Tibial nerve (tissue), 3 donors: ENCODE data around the gene TMEM239.

Source experiments
- POLR2A ChIP-seq, 2 donors: fragments of 450-650 bp; IDR thresholded peaks; one replicate each; pipeline ENCODE4 v1.6.1; 2017; ENCODE audit warnings: antibody characterized with exemption in 2 of 2, mild to moderate bottlenecking in 2 of 2, moderate library complexity in 2 of 2
- TF ChIP-seq, protein P1 (sequence below), 5 experiments: fragments of 200-600 bp in 3 of 5; fragments of 450-650 bp in 2 of 5; sonication (generic) in 3 of 5; IDR thresholded peaks; one replicate each; pipeline ENCODE4 v1.5.1; 2016 to 2019; ENCODE audit warnings: antibody characterized with exemption in 5 of 5, mild to moderate bottlenecking in 3 of 5, moderate library complexity in 2 of 5

GRCh38 chr20:2865630-2866029, 49.5 kb downstream of the TMEM239 start:
- TF ChIP-seq, protein P1, sequence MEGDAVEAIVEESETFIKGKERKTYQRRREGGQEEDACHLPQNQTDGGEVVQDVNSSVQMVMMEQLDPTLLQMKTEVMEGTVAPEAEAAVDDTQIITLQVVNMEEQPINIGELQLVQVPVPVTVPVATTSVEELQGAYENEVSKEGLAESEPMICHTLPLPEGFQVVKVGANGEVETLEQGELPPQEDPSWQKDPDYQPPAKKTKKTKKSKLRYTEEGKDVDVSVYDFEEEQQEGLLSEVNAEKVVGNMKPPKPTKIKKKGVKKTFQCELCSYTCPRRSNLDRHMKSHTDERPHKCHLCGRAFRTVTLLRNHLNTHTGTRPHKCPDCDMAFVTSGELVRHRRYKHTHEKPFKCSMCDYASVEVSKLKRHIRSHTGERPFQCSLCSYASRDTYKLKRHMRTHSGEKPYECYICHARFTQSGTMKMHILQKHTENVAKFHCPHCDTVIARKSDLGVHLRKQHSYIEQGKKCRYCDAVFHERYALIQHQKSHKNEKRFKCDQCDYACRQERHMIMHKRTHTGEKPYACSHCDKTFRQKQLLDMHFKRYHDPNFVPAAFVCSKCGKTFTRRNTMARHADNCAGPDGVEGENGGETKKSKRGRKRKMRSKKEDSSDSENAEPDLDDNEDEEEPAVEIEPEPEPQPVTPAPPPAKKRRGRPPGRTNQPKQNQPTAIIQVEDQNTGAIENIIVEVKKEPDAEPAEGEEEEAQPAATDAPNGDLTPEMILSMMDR (IDR thresholded peaks at IDR 0.05), result no peak
- no peak for TF ChIP-seq POLR2A (IDR thresholded peaks at IDR 0.05)
